IPS DF 4.7 (cell line): Measurements from ENCODE around the gene ARPP19.
"Not testable (repeated sequence)": the region's sequence is repeated elsewhere in the genome, so short reads cannot be mapped to it uniquely, and the experiment has no call there.

Experiments used
- DNase-seq: peaks from one replicate; pipeline ENCODE4 v3.0.0-alpha.2; 2013; ENCODE audit warnings: low spot score; ENCODE audit errors: extremely low read depth

Gene ARPP19

DNA sequence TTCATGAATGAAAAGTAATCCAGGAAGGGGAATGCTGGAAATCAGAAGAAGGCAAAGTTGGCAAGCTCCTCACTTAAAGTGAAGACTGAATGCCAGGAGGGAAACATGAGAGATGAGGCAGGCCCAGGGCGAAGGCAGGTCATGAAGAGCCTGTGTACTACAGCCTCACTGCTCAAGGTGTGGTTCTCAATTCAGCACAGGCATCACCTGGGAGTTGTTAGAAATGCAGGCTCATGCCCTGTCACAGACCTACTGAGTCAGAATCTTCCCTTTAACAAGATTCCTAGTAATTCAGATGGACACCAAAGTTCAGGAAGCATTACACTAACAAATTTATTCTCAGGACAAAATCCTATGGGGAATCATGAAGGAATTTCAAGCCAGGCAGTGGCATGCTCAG, 54.3 kb downstream of the ARPP19 start:
- DNase-seq, result no peak

DNA sequence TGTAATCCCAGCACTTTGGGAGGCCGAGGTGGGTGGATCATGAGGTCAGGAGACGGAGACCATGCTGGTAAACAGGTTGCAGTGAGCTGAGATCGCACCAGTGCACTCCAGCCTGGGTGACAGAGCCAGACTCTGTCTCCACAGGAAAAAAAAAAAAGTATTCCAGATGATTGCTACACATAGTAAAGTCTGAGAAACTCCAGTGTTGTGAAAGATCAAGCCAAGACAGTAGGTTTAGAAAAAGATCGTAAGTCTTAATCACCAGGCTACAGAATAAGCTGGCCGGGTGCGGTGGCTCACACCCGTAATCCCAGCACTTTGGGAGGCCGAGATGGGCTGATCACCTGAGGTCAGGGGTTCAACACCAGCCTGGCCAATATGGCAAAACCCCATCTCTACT, 56.0 kb downstream of the ARPP19 start:
- not testable (repeated sequence) for DNase-seq

DNA sequence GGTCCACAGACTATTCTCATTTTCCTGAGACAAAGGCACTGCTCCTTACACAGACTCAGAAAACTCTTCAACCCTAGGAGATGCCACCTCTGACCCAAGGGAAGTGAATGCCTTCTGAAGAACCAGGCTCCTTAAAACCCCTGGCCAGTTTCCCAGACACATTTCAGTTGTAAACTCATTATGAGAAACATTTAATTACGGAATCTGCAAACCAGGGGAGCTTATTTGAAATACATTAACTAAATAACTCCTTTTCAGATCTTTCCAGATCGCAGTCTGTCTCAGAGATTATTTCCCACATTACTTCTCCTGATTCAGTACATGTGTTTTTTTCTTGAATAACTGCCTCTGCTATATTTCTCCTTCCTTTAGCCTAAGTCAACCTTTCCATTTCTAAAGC, 57.7 kb downstream of the ARPP19 start:
- no peak for DNase-seq

DNA sequence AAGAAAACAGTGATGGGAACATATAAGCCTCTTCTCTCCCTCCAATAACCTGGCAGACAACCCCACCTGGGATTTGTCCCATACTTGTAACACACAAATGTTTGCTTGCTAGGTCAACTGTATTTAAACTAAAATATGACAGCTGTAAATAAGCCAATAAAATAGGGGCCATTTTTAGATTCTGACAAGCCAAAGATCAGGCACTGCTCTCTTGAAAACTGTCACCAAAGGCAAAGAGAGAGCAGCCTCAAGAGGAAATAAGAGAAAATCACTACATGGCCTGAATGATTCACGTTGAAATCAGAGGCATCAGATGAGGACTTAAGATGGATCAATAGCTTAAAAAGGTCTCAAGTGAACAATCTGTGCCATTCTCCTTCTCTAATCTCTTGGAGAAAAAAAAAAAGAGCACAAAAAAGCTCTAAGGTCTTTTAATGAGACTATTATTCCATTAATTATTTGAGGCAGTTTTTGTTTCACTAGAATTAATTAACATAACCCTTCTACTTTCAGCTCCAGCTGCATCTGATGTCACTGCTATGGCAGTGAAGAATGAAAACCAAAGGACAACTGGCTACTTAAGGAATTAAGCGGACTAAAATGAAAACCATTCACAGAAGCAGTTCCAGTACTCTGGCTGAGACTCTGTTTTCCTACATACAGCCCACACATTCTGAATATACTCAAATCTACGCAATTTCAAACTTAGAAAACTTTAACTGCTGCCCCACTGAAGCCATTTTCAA, 59.2 kb downstream of the ARPP19 start:
- DNase-seq, result no peak

DNA sequence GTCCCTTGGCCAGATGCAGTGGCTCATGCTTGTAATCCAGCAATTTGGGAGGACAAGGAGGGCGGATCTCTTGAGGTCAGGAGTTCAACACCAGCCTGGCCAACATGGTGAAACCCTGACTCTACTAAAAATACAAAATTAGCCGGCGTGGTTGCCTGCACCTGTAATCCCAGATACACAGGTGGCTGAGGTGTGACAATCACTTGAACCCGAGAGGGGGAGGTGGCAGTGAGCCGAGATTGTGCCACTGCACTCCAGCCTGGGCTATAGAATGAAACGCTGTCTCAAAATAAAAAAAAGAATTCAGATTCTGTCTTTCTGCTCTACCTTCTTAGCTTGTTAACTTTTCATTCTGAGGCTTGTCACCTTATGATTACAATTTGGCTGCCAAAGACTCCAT, 62.3 kb downstream of the ARPP19 start:
- DNase-seq, result no peak

DNA sequence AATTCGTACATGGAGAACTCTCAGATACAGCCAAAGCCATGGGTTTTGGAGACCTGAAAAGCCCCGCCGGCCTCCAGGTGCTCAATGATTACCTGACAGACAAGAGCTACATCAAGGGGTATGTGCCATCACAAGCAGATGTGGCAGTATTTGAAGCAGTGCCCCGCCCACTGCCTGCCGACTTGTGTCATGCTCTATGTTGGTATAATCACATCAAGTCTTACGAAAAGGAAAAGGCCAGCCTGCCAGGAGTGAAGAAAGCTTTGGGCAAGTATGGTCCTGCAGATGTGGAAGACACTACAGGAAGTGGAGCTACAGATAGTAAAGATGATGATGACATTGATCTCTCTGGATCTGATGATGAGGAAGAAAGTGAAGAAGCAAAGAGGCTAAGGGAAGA, 63.7 kb downstream of the ARPP19 start:
- DNase-seq, result no peak

DNA sequence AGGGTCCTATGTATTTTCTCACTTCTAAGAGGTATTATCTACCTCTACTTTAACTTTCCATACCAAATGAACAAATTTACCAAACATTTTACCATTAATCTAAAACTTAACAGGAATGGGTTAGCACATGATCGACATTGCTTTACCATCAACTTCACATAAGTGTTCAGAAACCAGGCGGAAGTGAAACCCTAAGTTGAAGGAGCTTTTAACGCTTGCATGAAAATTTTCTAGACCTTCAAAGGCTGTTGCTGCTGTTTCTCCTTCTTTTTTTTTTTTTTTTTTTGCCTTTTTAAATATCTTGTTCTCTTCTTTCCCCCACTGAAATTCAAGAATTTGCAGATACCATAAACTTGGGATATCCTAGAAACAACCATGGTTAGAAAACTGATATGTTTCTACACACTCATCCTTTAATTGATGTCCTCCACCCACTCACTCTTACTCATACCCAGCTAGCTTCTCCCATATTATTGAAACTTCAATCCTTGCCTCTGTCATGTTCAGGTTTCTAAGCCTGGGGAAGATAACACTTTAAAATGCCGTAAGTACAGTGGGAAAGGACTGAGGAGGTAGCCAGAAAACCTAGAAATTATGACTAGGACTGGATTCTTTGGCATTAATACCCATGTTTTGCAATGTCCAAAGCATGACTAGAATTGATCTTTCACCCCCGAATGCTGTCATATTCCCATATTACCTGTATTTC, 64.9 kb downstream of the ARPP19 start:
- DNase-seq, result no peak

DNA sequence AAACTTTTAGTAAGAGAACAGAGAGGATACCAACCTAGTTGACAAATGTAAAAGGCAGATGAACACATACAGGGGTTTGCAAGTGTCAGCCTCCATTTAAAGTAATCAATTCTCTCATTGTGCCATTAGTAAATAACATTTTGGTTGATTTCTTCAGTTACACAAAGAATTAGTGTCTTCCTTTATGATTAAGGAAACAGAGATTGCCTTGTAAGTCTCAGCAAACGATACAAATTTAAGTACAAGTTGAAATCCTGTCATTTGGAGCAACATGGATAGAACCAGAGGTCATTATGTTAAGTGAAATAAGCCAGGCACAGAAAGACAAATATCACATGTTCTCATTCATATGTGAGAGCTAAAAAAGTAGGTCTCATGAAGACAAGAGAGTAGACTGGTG, 66.2 kb downstream of the ARPP19 start:
- DNase-seq, result no peak

DNA sequence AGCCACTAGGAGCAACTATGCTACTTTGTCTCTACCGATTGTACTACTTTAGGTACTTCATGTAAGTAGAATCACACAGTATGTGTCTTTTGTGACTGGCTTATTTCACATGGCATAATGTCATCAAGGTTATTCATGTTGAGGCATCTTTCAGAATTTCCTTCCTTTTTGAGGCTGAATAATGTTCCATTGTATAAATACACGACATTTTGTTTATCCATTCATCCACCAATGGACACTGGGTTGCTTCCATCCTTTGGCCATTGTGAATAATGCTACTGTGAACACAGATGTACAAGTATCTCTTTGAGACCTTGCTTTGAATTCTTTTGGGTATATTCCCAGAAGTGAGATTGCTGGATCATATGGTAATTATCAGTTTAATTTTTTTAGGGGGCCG, 69.3 kb downstream of the ARPP19 start:
- no peak for DNase-seq

DNA sequence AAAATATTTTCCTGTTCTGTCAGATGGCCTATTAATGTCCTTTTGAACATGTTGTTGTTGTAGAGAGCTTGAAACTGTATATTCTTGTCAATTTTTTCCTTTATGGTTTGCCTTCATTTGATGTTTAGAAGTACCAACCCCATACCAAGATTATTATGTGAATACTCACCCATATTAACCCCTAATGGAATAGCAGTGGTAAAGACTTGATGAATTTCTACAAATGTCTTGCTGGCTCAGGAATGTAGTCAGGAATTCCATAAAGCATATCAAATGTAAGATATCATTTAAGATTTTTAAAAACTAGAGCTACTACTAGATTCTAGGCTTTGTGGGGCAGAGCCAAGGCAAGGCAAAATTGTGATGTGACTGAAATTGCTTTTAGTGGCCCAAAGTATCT, 70.1 kb downstream of the ARPP19 start:
- DNase-seq, result no peak
